H9 (cell line): ENCODE results near the gene RILPL1. TPM values are rescaled to one million over a fixed set of nuclear protein-coding genes. Genes with fewer than 3 reads are reported as not detected.

ENCODE experiments used
- DNase-seq: peaks from one replicate; pipeline ENCODE4 v3.0.0-alpha.2; 2017
- H2AFZ ChIP-seq: one replicate; pipeline ENCODE4 v1.6.1; 2013; ENCODE audit warnings: mild to moderate bottlenecking, low read length, control low read depth, moderate library complexity
- H2AK5ac ChIP-seq: 2 replicates; pipeline ENCODE4 v1.6.1; 2013; ENCODE audit warnings: low read length, control low read depth, mixed read lengths; ENCODE audit not compliant: insufficient read length
- H2BK120ac ChIP-seq: one replicate; pipeline ENCODE4 v1.6.1; 2013; ENCODE audit warnings: low read depth, mild to moderate bottlenecking, low read length, control low read depth, inconsistent platforms; ENCODE audit not compliant: poor library complexity, severe bottlenecking
- H2BK12ac ChIP-seq: 2 replicates; pipeline ENCODE4 v1.6.1; 2013; ENCODE audit warnings: low read length, control low read depth, mixed read lengths, low read depth; ENCODE audit not compliant: insufficient read length
- H2BK15ac ChIP-seq: 2 replicates; pipeline ENCODE4 v1.6.1; 2013; ENCODE audit warnings: low read depth, low read length, control low read depth
- H2BK20ac ChIP-seq: one replicate; pipeline ENCODE4 v1.6.1; 2013; ENCODE audit warnings: low read depth, mild to moderate bottlenecking, low read length, control low read depth, inconsistent platforms; ENCODE audit not compliant: poor library complexity, severe bottlenecking
- H2BK5ac ChIP-seq: 2 replicates; pipeline ENCODE4 v1.6.1; 2013; ENCODE audit warnings: low read length, control low read depth, mixed read lengths; ENCODE audit not compliant: insufficient read length
- H3K14ac ChIP-seq: 2 replicates; pipeline ENCODE4 v1.6.1; 2013; ENCODE audit warnings: low read length, control low read depth; ENCODE audit not compliant: insufficient read depth
- H3K18ac ChIP-seq: 2 replicates; pipeline ENCODE4 v1.6.1; 2013; ENCODE audit warnings: low read depth, mild to moderate bottlenecking, mixed read lengths, low read length, control low read depth; ENCODE audit not compliant: insufficient read length
- H3K23ac ChIP-seq: 2 replicates; pipeline ENCODE4 v1.6.1; 2013; ENCODE audit warnings: low read length, control low read depth, mixed read lengths, low read depth; ENCODE audit not compliant: insufficient read length
- H3K23me2 ChIP-seq: 2 replicates; pipeline ENCODE4 v1.6.1; 2013; ENCODE audit warnings: low read depth, mild to moderate bottlenecking, mixed read lengths, low read length, control low read depth; ENCODE audit not compliant: insufficient read length, poor library complexity, severe bottlenecking
- H3K27ac ChIP-seq: 2 replicates; pipeline ENCODE4 v1.5.1; 2013; ENCODE audit warnings: low read length, control low read depth, mixed read lengths, low read depth; ENCODE audit not compliant: insufficient read length
- H3K27me3 ChIP-seq: 2 replicates; pipeline ENCODE4 v1.6.1; 2013; ENCODE audit warnings: low read length, control low read depth, inconsistent platforms; ENCODE audit not compliant: insufficient read depth
- H3K4ac ChIP-seq: 2 replicates; pipeline ENCODE4 v1.6.1; 2013; ENCODE audit warnings: low read depth, mild to moderate bottlenecking, control low read depth, inconsistent platforms, low read length, moderate library complexity
- H3K4me1 ChIP-seq: 2 replicates; pipeline ENCODE4 v1.6.1; 2013; ENCODE audit warnings: low read length, control low read depth, inconsistent platforms; ENCODE audit not compliant: insufficient read depth
- H3K4me2 ChIP-seq: 2 replicates; pipeline ENCODE4 v1.6.1; 2013; ENCODE audit warnings: low read length, control low read depth, mixed read lengths; ENCODE audit not compliant: insufficient read length, insufficient read depth
- H3K56ac ChIP-seq: 2 replicates; pipeline ENCODE4 v1.6.1; 2013; ENCODE audit warnings: low read depth, mild to moderate bottlenecking, mixed read lengths, low read length, control low read depth; ENCODE audit not compliant: insufficient read length
- H3K79me1 ChIP-seq: 2 replicates; pipeline ENCODE4 v1.6.1; 2013; ENCODE audit warnings: low read depth, mild to moderate bottlenecking, moderate library complexity, low read length, control low read depth, inconsistent platforms; ENCODE audit not compliant: insufficient read depth, poor library complexity, severe bottlenecking
- H3K79me2 ChIP-seq: 2 replicates; pipeline ENCODE4 v1.6.1; 2013; ENCODE audit warnings: low read length, control low read depth, inconsistent platforms; ENCODE audit not compliant: insufficient read depth
- H3K9ac ChIP-seq: 2 replicates; pipeline ENCODE4 v1.6.1; 2013; ENCODE audit warnings: low read length, control low read depth, mixed read lengths; ENCODE audit not compliant: insufficient read length; ENCODE audit errors: extremely low read depth
- H3K9me3 ChIP-seq: one replicate; pipeline ENCODE4 v1.6.1; 2013; ENCODE audit warnings: low read depth, low read length, inconsistent platforms; ENCODE audit not compliant: control insufficient read depth
- H3T11ph ChIP-seq: one replicate; pipeline ENCODE4 v1.6.1; 2013; ENCODE audit warnings: mild to moderate bottlenecking, low read length, control low read depth, inconsistent platforms
- H4K20me1 ChIP-seq: one replicate; pipeline ENCODE4 v1.6.1; 2013; ENCODE audit not compliant: control insufficient read depth, insufficient read length, insufficient read depth
- H4K5ac ChIP-seq: 2 replicates; pipeline ENCODE4 v1.6.1; 2013; ENCODE audit warnings: low read depth, mild to moderate bottlenecking, mixed read lengths, low read length, control low read depth; ENCODE audit not compliant: insufficient read length
- H4K8ac ChIP-seq: replicated peaks from 2 replicates; pipeline ENCODE4 v1.6.1; 2013; ENCODE audit warnings: low read length, control low read depth, mixed read lengths, low read depth; ENCODE audit not compliant: insufficient read length
- H4K91ac ChIP-seq: 2 replicates; pipeline ENCODE4 v1.6.1; 2013; ENCODE audit warnings: low read depth, mild to moderate bottlenecking, moderate library complexity, mixed read lengths, low read length, control low read depth; ENCODE audit not compliant: insufficient read length
- H3K27ac Mint-ChIP-seq, 3 experiments: 2 replicates in 2 of 3; 3 replicates in 1 of 3; pipeline ENCODE4 v1.8.0; 2020 to 2021; ENCODE audit warnings: mixed read lengths in 3 of 3, mild to moderate bottlenecking in 1 of 3, moderate library complexity in 1 of 3
- H3K27me3 Mint-ChIP-seq: 2 replicates; pipeline ENCODE4 v1.8.0; 2021; ENCODE audit warnings: low read depth, mild to moderate bottlenecking, moderate library complexity, mixed read lengths
- H3K36me3 Mint-ChIP-seq, 3 experiments: 2 replicates in 2 of 3; 3 replicates in 1 of 3; pipeline ENCODE4 v1.8.0; 2020 to 2021; ENCODE audit warnings: low read depth in 3 of 3, mixed read lengths in 3 of 3; ENCODE audit not compliant: insufficient read depth in 1 of 3
- H3K4me1 Mint-ChIP-seq, 2 experiments: 2 replicates each; pipeline ENCODE4 v1.8.0; 2020; ENCODE audit warnings: mixed read lengths in 2 of 2
- H3K4me3 Mint-ChIP-seq, 2 experiments: 2 replicates in 1 of 2; 3 replicates in 1 of 2; pipeline ENCODE4 v1.8.0; 2020 to 2021; ENCODE audit warnings: mild to moderate bottlenecking in 2 of 2, mixed read lengths in 2 of 2, moderate library complexity in 1 of 2
- H3K9me3 Mint-ChIP-seq, 2 experiments: 2 replicates in 1 of 2; 3 replicates in 1 of 2; pipeline ENCODE4 v1.8.0; 2020; ENCODE audit warnings: mild to moderate bottlenecking in 2 of 2, mixed read lengths in 2 of 2, moderate library complexity in 1 of 2
- CTCF ChIP-seq: fragments of 200-600 bp; sonication (generic); conservative IDR thresholded peaks from 3 replicates; pipeline ENCODE4 v1.8.0; 2021; ENCODE audit warnings: antibody characterized with exemption, mild to moderate bottlenecking
- WGBS: extraction: QIAGEN DNeasy Blood & Tissue Kit; methylation state at CpG from one replicate; pipeline ENCODE4 v1.1.7; 2013; ENCODE audit warnings: missing lambda C conversion rate, low lambda C conversion rate, mixed read lengths; ENCODE audit not compliant: insufficient read length; ENCODE audit errors: extremely low coverage; 5-methylcytosine and 5-hydroxymethylcytosine counted together
- total RNA-seq: library from RNA; stranded (reverse); gene quantifications from 2 replicates; pipeline ENCODE4 v1.2.1, GENCODE V29; 2021

The RILPL1 gene
- total RNA-seq, 1 experiment from 2014 or later, result 8.1 TPM

GRCh38 chr12:123489580-123489979, 43.9 kb downstream of the RILPL1 start:
- H3K14ac ChIP-seq, result no peak overlapping the region
- no peak overlapping the region for H4K8ac ChIP-seq
- H3K4me1 ChIP-seq, result no peaks in the 10 kb centered on the region
- H3K4me3 Mint-ChIP-seq, result no peak overlapping the region
- H3K79me1 ChIP-seq, result no peaks in the 10 kb centered on the region
- no CpG with 5 or more reads among the region's 6 CpGs for WGBS
- H3K27ac Mint-ChIP-seq, result no peak overlapping the region
- peaks cover 13 to 25% of the 10 kb centered on the region in 2 experiments for H3K4me1 Mint-ChIP-seq
- no peak overlapping the region for H2BK12ac ChIP-seq
- no peaks in the 10 kb centered on the region for H3K27me3 Mint-ChIP-seq
- H3K27me3 ChIP-seq, result no peaks in the 10 kb centered on the region
- no peak overlapping the region for H3K18ac ChIP-seq
- H3K4ac ChIP-seq, result no peak overlapping the region
- no peak overlapping the region for H3K23ac ChIP-seq
- no peak overlapping the region for H2BK5ac ChIP-seq
- H3K4me2 ChIP-seq, result no peak overlapping the region
- no peaks in the 10 kb centered on the region for H3K23me2 ChIP-seq
- no peak for DNase-seq
- no peaks in the 10 kb centered on the region for H3K9me3 Mint-ChIP-seq
- no peak overlapping the region for H2AK5ac ChIP-seq
- no peaks in the 10 kb centered on the region for H3K79me2 ChIP-seq
- no peaks in the 10 kb centered on the region for H3K36me3 Mint-ChIP-seq
- H3K9me3 ChIP-seq, result no peaks in the 10 kb centered on the region
- H2BK15ac ChIP-seq, result no peak overlapping the region
- H3T11ph ChIP-seq, result no peak overlapping the region
- H2BK20ac ChIP-seq, result no peak overlapping the region
- H4K91ac ChIP-seq, result no peak overlapping the region
- no peak overlapping the region for H2AFZ ChIP-seq
- no peak overlapping the region for H2BK120ac ChIP-seq
- H3K27ac ChIP-seq, result no peak overlapping the region
- H3K56ac ChIP-seq, result no peak overlapping the region
- no peak overlapping the region for H3K9ac ChIP-seq
- no peak overlapping the region for H4K5ac ChIP-seq
- H4K20me1 ChIP-seq, result no peaks in the 10 kb centered on the region
- TF ChIP-seq CTCF, result no peak
